ENCODE data around the gene HIRIP3.
"Not testable (repeated sequence)": the region's sequence is repeated elsewhere in the genome, so short reads cannot be mapped to it uniquely, and the experiment has no call there.

The HIRIP3 gene, protein sequence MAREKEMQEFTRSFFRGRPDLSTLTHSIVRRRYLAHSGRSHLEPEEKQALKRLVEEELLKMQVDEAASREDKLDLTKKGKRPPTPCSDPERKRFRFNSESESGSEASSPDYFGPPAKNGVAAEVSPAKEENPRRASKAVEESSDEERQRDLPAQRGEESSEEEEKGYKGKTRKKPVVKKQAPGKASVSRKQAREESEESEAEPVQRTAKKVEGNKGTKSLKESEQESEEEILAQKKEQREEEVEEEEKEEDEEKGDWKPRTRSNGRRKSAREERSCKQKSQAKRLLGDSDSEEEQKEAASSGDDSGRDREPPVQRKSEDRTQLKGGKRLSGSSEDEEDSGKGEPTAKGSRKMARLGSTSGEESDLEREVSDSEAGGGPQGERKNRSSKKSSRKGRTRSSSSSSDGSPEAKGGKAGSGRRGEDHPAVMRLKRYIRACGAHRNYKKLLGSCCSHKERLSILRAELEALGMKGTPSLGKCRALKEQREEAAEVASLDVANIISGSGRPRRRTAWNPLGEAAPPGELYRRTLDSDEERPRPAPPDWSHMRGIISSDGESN

DNA sequence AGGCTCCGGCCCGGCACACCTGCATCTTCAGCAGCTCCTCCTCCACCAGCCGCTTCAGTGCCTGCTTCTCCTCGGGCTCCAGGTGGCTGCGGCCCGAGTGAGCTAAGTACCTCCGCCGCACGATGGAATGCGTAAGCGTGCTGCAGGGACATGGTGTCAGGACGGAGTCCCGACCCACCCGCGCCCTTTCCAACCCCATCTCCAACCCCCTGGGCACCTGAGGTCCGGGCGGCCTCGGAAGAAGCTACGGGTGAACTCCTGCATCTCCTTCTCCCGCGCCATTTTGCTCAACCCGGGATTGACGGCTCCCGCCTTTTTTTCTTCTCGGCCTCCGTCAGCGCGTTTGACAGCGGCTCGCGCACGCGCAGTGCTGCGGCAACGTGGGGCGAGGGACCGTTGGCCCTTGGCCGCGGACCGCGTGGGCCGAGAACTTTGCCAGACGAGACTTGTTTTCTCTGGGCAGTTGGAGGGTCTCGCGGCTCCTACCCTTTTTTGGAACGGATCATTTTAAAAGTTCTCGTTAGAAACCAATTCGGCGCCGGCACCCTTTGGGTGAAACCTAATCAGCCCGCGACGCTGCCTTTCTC lies at the start of gene HIRIP3:
TSS of gene HIRIP3 (minus strand) at position 294 of the 587 bp plus-strand sequence. CDS start at position 282, 12 bp downstream.
- peak; percentile 79 for DNase-seq (ENCODE audit: low read depth)

DNA sequence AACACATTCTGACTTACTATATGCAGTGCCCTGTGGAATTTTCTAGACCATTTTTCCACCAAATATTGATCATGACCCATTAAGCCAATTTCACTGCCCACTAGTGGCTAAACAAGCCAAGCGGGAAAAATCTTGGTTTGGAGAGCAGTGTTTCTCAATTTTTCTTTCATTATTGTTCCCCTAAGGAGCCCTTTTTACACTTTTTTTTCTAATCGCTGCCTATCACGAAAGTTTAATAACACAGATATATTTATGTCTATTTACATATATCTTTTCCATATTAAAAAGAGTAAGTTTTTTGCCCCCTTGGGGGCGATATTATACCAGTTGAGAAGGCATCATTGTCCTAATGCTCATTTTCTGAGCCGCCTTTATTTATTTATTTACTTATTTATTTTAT lies 46.4 kb upstream of the HIRIP3 start:
- no peak for DNase-seq (ENCODE audit: low read depth)

DNA sequence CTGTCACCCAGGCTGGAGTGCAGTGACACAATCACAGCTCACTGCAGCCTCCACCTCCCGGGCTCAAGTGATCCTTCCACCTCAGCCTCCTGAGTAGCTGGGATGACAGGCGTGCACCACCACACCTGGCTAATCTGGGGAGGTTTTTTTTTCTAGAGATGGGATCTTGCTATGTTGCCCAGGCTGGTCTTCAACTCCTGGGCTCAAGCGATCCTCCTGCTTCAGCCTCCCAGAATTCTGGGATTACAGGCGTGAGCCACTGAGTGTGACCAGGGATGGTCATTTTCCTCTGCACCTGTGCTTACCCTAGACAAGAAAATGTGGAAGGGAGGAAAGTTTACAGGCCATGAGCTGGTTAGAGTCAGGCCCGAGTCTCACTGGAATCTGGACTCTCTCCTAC lies 45.3 kb upstream of the HIRIP3 start:
- DNase-seq (ENCODE audit: low read depth), result not testable (repeated sequence)

DNA sequence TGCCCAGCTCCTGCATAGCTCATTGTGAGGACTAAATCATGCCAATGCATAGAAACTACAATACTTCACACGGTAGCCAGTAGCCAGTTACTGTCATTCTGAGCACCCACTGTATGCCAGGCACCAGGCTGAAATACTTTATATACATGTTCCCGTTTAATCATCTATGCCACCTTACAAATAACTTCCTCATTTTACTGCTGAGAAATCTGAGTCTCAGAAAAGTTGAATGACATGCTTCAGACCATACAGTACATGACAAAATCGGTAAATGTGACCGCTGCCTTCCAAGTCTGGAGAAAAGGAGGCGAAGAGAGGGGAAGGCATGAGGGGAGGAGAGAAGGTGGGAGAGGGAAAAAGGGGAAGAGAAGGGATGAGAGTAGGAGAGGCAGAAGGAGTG lies 44.8 kb upstream of the HIRIP3 start:
- DNase-seq (ENCODE audit: low read depth), result no peak

DNA sequence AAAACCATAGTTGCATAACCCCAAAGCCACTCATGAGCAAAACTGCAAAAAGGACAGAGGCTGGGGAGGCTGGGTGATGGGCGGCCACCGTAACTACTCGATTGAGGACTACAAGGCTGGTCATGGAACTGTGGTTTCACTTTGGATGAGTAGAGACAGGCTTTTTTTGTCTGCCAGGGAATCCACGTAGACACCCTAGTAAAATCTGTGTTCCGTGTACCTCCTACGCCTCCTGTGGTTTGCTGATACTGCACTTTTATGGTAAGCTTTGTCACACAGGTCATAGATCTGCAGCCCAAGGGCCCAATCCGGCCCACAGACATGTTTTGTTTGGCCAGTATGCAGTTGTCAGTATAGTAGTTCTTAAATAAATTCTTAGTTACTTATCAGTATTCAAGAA lies 37.9 kb upstream of the HIRIP3 start:
- DNase-seq (ENCODE audit: low read depth), result no peak

DNA sequence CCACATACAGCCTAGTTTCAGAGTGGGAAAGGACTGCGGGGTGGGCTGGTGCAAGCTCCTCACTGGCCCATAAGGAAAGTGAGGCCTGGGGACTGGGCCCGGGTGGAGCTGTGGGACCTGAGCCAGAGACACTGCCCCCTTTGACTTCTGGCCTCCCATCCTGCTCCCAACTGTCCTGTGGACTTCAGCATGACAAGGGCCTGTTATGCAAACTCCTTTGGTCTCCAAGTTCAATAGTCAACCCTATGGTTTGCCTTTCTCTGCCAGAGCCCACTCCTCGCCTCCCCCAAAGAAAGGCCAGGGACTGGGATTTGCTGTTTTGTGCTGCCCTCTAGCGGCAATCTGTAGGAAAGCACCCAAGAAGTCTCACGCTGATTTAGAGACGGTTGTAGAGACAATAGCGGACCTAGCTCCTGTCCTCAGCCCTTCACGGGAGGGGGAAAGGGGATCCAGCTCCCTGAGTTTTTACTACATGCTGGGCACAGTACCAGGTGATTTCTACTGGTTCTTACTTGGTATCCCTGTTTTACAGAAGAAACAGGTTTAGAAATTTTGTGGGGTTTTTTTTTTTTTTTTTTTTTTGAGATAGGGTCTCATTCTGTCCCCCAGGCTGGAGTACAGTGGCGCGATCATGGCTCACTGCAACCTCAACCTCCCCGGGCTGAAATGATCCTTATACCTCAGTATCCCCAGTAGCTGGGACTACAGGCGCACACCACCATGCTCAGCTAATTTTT lies 36.8 kb upstream of the HIRIP3 start:
- peak; percentile 33 for DNase-seq (ENCODE audit: low read depth)

DNA sequence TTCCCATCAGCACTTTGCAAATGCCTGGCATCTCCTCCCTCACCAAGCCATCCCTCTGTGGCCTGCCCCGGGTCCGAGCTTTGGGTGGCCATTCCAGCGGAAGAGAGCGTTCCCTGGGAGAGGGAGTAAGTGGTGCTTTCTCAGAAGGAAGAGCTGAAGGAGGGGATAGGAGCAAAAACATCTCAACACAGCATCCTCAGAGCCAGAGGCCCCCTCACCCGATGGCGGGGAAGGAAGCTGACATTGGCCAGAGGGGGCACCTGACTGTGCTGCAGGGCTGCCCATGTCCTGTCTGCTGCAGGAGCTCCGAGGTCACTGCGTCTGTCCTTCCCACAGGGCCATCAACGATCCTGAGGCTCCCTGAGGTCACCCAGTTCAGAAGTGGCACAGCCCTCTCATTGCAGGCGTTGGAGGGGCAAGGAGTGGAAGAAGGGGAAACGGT lies 36.1 kb upstream of the HIRIP3 start:
- no peak for DNase-seq (ENCODE audit: low read depth)

DNA sequence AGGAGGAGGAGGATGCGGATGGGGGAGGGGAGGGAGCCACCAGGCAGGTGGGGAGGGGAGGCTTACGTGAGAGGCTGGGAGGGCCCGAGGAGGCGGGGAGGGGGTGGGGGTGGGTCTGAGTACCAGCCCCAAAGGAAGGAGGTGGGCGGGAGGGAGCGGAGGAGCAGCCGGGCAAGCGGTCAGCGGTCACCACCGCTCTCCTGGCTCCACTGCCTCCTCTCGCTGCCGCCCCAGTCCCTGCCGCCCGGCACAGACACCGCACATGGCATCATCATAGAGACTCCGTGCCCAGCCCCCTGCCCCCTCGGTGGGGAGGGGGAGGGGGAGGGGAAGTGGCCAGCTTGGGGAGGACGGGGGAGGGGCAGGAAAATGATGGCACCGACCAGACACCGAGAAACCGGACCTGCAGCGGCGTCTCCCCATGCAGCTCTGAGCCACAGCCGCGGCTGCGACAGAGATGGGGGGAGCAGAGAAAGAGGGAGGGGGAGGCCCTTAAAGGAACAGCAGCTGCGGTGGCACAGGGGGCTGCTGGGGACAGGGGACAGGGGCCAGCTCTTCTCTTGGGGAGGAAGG lies 35.5 kb upstream of the HIRIP3 start, which contains the start of gene TLCD3B:
TSS of gene TLCD3B (minus strand) at position 431 of the 573 bp plus-strand sequence. CDS start 744 bp downstream, outside the sequence.
- DNase-seq (ENCODE audit: low read depth), result no peak

DNA sequence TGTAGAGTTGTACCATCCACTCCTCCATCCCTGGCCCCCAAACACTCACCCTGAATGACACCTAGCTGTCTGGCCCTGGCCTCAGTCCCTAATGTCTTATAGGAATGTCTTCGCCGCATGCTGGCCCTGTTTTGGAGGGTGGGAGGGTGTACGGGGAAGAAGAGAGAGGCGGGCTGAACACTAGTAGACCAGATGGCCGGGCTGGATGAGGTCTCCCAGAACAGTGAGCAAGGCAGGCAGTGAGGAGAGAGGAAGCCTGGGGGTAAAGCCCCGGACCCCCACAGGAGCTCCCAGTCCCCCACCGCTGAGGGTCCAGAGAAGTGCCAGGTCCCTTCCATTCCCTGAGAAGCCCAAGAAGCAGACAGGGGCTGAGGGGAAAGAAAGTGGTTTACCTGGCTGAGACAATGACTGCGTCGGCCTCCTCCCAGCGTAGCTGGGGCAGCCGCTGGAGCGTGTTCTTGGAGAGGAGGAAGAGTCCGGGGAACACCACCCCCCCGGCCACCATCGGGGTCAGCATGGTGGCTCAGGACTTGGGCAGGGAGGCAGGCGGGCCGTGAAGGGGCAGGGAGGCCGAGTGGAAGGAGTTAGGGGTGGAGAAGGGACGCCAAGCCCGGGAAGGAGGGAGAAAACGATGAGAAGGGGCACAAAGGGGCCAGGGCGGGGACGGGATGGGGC lies 34.7 kb upstream of the HIRIP3 start:
- DNase-seq (ENCODE audit: low read depth), result no peak

DNA sequence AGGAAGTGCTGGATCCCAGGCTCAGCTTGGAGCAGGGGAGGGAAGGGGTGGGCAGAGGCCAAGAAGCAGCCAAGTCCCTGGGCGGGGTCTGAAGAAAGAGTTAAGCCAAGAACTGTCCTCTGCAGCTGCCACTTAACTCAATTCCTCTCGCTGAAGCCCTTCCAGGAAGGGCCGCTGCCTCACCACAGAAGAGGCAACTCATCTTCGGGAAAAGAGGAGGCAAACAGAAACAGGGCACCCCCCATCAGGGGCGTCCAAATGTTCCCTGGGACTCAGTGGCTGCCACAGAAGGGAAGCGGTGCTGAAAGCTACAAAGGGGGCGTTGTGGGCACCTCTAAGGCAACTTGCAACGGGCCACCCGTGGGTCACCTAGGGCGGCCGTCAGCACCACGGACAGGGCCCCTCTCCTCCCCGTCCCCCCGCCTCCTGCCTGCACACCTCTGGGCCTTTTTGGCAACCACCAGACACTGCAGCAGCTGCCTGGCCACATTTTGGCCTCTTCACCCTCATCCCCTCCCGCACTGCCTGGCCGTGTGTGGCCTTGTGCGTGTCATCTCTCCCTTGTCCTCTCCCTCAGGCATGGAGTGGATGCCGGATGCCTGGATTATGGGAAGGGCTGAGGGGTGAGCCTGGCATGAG lies 33.1 kb upstream of the HIRIP3 start:
- no peak for DNase-seq (ENCODE audit: low read depth)

DNA sequence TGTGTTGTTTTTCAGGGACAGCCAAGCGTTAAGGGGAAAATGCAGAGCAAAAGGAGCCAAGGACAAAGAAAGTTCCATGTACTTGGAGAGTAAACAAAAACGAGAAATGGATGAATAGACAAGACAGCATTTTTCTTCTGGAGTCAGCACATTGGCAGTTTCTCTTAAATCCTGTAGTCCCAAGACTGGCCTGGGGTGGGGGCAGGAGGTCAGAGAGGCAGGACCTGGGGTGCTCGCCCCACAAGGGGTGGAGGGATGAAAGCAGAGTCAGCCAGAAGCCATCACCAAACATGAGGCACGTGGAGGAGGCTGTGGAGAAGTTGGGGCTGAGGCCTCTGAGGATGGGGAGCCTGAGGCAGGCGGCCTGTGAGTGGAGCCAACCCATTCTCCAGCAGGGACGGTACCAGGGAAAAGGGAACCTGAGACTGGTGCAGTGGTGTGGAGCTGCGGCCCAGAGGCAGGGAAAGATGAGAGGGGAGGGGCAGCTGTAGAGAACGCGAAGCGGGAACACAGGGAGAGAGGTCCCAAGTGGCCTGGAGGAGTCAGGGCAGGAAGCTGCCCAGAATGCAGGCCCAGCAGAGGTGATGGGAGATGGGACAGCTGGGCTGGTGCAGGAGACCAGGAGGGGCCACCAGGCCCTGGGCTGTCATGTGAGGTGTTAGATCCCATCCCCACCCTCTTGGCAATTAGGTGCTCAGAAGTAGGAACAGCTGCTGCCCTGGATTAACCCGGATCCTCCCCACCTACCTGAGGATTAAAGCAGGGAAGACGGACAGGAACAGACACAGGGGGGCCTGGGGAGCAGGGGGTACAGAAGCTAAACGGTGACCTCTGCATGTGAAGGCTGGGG lies 32.4 kb upstream of the HIRIP3 start:
- no peak for DNase-seq (ENCODE audit: low read depth)

DNA sequence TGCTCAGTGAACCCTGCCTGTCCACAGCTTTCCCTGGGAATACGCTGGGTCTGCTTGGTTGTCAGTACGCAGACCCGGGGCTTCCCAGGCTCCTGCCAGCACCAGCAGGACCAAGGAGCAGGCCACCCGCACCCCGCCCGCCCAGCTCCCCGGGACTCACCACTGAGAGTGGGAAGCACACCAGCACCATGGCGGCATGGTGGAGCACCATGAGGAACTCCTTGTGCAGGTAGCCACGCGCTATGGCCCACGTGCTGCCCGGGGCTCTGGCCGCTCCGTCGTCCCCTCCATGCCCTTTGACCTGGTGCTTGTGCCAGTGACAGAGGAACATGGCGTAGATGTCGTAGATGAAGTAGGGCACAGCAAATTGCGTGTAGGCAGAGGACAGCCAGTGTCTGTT lies 31.0 kb upstream of the HIRIP3 start:
- DNase-seq (ENCODE audit: low read depth), result no peak

DNA sequence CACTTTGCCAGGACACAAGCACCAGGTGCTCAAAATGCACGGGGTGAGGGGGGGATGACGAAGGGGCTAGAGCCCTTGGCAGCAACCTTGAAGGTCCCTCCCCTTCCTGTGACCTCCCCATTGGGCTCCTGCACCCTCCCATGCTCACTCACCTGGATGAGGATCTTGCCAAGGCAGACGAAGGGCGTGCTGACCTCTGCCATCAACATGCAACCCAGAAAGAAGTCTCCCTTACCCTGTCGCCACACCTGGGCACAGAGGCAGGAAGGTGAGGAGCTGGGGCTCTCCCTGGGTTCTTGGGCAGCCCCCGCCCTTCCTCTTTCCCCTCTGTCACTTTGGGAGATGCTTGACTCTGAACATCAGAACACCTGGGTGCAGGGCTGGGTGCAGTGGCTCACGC lies 30.2 kb upstream of the HIRIP3 start:
- DNase-seq (ENCODE audit: low read depth), result no peak

DNA sequence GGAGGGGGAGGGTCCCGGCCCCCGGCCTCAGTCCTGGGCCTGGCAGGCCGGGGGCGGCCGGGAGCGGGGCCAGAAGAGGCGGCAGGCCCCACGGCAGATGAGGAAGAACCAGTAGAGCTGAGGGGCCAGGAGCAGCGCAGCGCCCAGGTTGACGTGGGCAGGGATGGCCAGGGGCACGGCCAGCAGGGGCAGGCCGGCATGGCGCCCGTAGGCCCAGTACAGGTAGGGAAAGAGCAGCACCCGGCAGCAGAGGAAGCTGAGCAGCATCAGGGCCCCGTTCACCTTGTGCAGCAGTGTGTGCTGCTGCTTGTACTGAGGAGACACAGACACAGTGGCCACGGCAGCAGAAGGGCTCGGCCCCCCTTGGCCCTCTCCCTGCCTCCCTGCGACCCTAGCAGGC lies 29.7 kb upstream of the HIRIP3 start:
- no peak for DNase-seq (ENCODE audit: low read depth)

DNA sequence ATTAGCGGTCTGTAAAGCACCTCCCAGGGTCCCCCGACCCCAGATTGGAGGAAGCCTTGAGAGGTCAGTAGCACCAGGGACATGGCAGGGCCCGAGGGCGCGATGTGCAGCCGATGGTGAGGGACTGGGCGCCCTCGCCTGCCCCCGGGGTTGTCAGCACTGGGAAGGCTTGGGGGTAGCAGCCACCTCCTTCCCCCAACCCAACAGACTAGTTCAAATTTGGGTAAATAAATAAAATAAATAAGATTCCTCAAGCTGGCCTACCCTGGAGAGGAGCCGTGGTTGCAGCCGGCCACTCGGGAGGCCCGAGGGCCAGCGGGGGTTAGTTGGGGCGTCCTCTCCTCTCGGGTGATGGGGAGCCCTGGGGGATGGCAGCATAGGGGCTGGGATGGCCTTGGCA lies 29.0 kb upstream of the HIRIP3 start:
- DNase-seq (ENCODE audit: low read depth), result no peak

DNA sequence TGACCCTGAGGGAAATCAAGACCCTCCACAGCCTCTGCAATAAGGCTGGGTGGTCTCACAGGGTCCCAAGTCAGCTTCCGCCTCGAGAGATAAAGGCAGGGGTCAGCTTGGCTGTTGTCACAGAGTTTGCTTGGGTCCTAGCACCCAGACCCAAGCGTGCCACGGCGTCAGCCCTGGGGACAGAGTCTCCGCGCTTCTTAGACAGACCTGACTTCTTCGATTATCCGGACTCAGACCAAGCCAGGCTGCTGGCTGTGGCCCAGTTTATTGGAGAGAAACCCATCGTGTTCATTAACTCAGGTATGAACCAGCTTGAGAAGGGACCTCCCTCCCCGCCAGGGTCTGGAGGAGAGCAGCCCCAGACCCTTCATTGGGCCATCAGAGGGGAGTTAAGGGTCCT lies 28.2 kb upstream of the HIRIP3 start:
- no peak for DNase-seq (ENCODE audit: low read depth)

DNA sequence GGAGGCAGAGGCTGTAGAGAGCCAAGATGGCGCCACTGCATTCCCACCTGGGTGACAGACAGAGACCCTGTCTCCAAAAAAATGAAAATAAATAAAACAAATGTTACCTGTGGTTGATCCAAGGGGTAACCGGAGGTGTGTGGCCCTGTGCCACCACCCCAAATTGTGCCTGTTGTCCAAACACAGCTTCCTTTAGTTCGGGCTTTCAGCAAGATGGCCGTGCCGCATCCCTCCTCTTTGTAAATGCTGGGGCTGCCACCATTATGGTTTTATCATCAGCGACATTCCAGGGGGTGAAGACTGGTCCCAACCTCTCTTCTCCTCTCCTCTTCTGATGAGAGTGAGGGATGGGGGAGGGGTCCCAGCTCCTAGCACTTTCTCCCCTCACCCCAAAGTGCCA lies 27.5 kb upstream of the HIRIP3 start, which contains the start of gene C16orf92:
TSS of gene C16orf92 (plus strand) at position 312 of the 400 bp plus-strand sequence. CDS start 143 bp downstream, outside the sequence.
- no peak for DNase-seq (ENCODE audit: low read depth)

DNA sequence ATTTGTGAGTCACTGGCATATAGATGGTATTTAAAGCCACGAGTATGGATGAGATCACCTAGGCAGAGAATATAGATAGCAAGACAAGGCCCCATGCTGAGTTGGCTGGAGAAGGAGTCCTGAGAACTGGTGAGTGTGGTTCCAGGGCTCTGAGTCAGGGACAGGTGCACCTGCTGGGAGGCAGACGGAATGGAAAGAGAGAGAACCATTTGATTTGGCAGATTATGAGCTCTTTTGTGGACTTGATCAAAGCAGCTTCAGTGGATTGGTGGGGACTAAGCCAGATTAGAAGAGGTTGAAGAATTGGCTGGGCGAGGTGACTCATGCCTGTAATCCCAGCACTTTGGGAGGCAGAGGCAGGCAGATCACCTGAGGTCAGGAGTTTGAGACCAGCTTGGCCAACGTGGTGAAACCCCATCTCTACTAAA lies 23.3 kb upstream of the HIRIP3 start:
- no peak for DNase-seq (ENCODE audit: low read depth)

DNA sequence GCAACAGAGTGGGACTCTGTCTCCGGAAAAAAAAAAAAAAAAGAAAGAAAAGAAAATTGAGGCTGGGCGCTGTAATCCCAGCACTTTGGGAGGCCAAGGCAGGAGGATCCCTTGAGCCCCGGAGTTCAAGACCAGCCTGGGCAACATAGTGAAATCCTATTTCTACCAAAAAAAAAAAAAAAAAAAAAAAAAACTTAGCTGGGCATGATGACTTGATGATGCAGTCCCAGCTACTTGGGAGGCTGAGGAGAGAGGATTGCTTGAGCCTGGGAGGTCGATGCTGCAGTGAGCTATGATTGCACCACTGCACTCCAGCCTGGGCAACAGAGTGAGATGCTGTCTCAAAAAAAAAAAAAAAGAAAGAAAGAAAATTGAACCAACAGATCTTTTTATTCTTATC lies 22.5 kb upstream of the HIRIP3 start:
- DNase-seq (ENCODE audit: low read depth), result not testable (repeated sequence)

DNA sequence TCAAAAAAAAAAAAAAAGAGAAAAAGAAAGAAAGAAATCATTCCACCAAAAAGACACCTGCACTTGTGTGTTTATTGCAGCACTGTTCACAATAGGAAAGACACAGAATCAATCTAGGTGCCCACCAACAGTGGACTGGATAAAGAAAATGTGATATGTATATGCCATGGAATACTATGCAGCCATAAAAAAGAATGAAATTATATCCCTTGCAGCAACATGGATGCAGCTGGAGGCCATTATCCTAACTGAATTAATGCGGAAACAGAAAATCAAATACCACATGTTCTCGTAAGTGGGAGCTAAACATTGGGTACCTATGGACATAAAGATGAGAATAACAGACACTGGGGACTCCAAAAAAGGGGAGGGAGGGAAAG lies 21.9 kb upstream of the HIRIP3 start:
- DNase-seq (ENCODE audit: low read depth), result no peak

All from activated T-helper 1 cell treated with Interleukin-2 at 50 U/mL for 16 hours (primary cell).